K562 (cell line): ENCODE data around the gene GET3. TPM values are rescaled to one million over a fixed set of nuclear protein-coding genes. Genes with fewer than 3 reads are reported as not detected.
A peak's percentile ranks its signal among the peaks of the same experiment; 100 is the strongest.

Experiments
- ATAC-seq: fragments of 200-7000 bp; cut with Tn5 transposase; 3 replicates; pipeline ENCODE4 v1.9.1; 2020; ENCODE audit warnings: moderate library complexity
- BruUV-seq: library from RNA; stranded (reverse); fragments of 400-500 nt; replicated peaks from 2 replicates; lab custom pipeline; 2021; lab: Mats Ljungman, UMichigan
- CTCF ChIA-PET: fragments of 300-600 bp; formaldehyde crosslinking; extraction: SDS; loops from one replicate; lab custom pipeline; 2021; ENCODE audit warnings: low intra/inter-chr PET ratio; lab: Yijun Ruan, JAX
- POLR2A ChIA-PET: fragments of 300-600, 350-650 bp; sonication (Branson Sonifier 250); formaldehyde crosslinking; extraction: SDS; loops from one replicate; lab custom pipeline; 2021; ENCODE audit warnings: antibody characterized with exemption, inconsistent platforms; lab: Yijun Ruan, JAX
- DNase-seq, 4 experiments: peaks; one replicate each; pipeline versions ENCODE4 v3.0.0 to v3.0.0-alpha.2; 2011 to 2018; ENCODE audit warnings: low spot score in 3 of 4, mixed read lengths in 3 of 4; ENCODE audit errors: extremely low read depth in 1 of 4
- FAIRE-seq: peaks from 2 replicates; lab custom pipeline; 2011; peaks lifted over from hg19 to GRCh38; lab: Jason Lieb, UNC
- H2AFZ ChIP-seq: 2 replicates; pipeline ENCODE4 v1.6.0; 2011; ENCODE audit warnings: low read depth, low read length, control low read depth, inconsistent platforms
- H3K27ac ChIP-seq: fragments of 200-600 bp; 3 replicates; pipeline ENCODE4 v1.8.0; 2011; ENCODE audit warnings: low read depth, mild to moderate bottlenecking, control low read depth, inconsistent platforms, low read length, moderate library complexity, mixed read lengths; ENCODE audit errors: extremely low read depth
- H3K27me3 ChIP-seq, 2 experiments: fragments of 300-600 bp in 1 of 2; 2 replicates in 1 of 2; 3 replicates in 1 of 2; pipeline versions ENCODE4 v1.6.0 to v1.8.0; 2011; ENCODE audit warnings: inconsistent platforms in 2 of 2, low read length in 2 of 2, mild to moderate bottlenecking in 1 of 2, mixed read lengths in 1 of 2, moderate library complexity in 1 of 2; ENCODE audit not compliant: control insufficient read depth in 2 of 2, insufficient read depth in 2 of 2
- H3K36me3 ChIP-seq: fragments of 300-600 bp; 3 replicates; pipeline ENCODE4 v1.8.0; 2011; ENCODE audit warnings: mild to moderate bottlenecking, low read length, inconsistent platforms; ENCODE audit not compliant: control insufficient read depth, insufficient read depth
- H3K4me1 ChIP-seq, 2 experiments: fragments of 200-600 bp in 1 of 2; replicated peaks in 1 of 2; 2 replicates in 1 of 2; 3 replicates in 1 of 2; pipeline versions ENCODE4 v1.5.1 to v1.8.0; 2011; ENCODE audit warnings: inconsistent platforms in 2 of 2, low read length in 2 of 2, mild to moderate bottlenecking in 1 of 2, mixed read lengths in 1 of 2, moderate library complexity in 1 of 2; ENCODE audit not compliant: control insufficient read depth in 2 of 2, insufficient read depth in 2 of 2
- H3K4me2 ChIP-seq: 2 replicates; pipeline ENCODE4 v1.6.1; 2011; ENCODE audit warnings: low read length, control low read depth, inconsistent platforms, mixed read lengths; ENCODE audit not compliant: insufficient read depth
- H3K4me3 ChIP-seq: fragments of 200-600 bp; sonication (generic), shearing (Covaris generic); 2 replicates; pipeline ENCODE4 v1.5.1; 2016; ENCODE audit warnings: control low read depth, inconsistent platforms
- H3K79me2 ChIP-seq: fragments of 200-600 bp; 3 replicates; pipeline ENCODE4 v1.8.0; 2011; ENCODE audit warnings: low read length, inconsistent platforms; ENCODE audit not compliant: control insufficient read depth, insufficient read depth
- H3K9ac ChIP-seq, 2 experiments: 2 replicates each; pipeline versions ENCODE4 v1.6.0 to v1.6.1; 2011; ENCODE audit warnings: low read depth in 2 of 2, low read length in 2 of 2, control low read depth in 1 of 2, inconsistent platforms in 1 of 2, mild to moderate bottlenecking in 1 of 2, mixed read lengths in 1 of 2; ENCODE audit not compliant: insufficient read depth in 1 of 2
- H3K9me1 ChIP-seq: one replicate; pipeline ENCODE4 v1.6.0; 2011; ENCODE audit warnings: inconsistent platforms, mild to moderate bottlenecking, low read length, moderate library complexity; ENCODE audit not compliant: control insufficient read depth, insufficient read depth
- H3K9me3 ChIP-seq: replicated peaks from 2 replicates; pipeline ENCODE4 v1.5.1; 2011; ENCODE audit warnings: low read depth, low read length, inconsistent platforms; ENCODE audit not compliant: control insufficient read depth, insufficient read depth
- H4K20me1 ChIP-seq: replicated peaks from 2 replicates; pipeline ENCODE4 v1.6.1; 2011; ENCODE audit warnings: low read length, inconsistent platforms, mixed read lengths; ENCODE audit not compliant: control insufficient read depth, insufficient read depth
- MAZ ChIP-seq, 2 experiments: fragments of 450-650 bp in 1 of 2; sonication (generic) in 1 of 2; formaldehyde crosslinking; IDR thresholded peaks in 1 of 2; conservative IDR thresholded peaks in 1 of 2; 2 replicates each; pipeline versions ENCODE4 v1.4.0 to v1.5.0; 2020; ENCODE audit warnings: mild to moderate bottlenecking in 1 of 2, missing genetic modification reagents in 1 of 2
- NFYB ChIP-seq: IDR thresholded peaks from 2 replicates; pipeline ENCODE4 v1.6.1; 2011; ENCODE audit warnings: mild to moderate bottlenecking, moderate library complexity; ENCODE audit not compliant: insufficient read length; ENCODE audit errors: extremely low read depth
- PBX2 ChIP-seq, 2 experiments: IDR thresholded peaks in 1 of 2; conservative IDR thresholded peaks in 1 of 2; 2 replicates each; pipeline ENCODE4 v1.6.1; 2016; ENCODE audit warnings: low read depth in 2 of 2, mild to moderate bottlenecking in 1 of 2, missing compliant biosample characterization in 1 of 2, missing genetic modification characterization in 1 of 2, moderate library complexity in 1 of 2
- PHTF2 ChIP-seq: fragments of 250-450 bp; sonication (Bioruptor Pico); IDR thresholded peaks from 2 replicates; pipeline ENCODE4 v1.5.0; 2021; ENCODE audit warnings: mild to moderate bottlenecking
- SAP30 ChIP-seq: fragments of 200-600 bp; sonication (generic); IDR thresholded peaks from 2 replicates; pipeline ENCODE4 v1.6.1; 2012; ENCODE audit warnings: borderline replicate concordance, low read depth, mild to moderate bottlenecking, moderate library complexity, low read length, control low read depth, inconsistent platforms; ENCODE audit not compliant: insufficient read depth, poor library complexity, severe bottlenecking
- TBL1XR1 ChIP-seq, 2 experiments: IDR thresholded peaks; 2 replicates each; pipeline ENCODE4 v1.6.1; 2012; ENCODE audit warnings: improper control_type of control experiment in 2 of 2, low read length in 2 of 2, mild to moderate bottlenecking in 1 of 2
- TSC22D4 ChIP-seq: fragments of 450-650 bp; IDR thresholded peaks from 2 replicates; pipeline ENCODE4 v1.6.1; 2016; ENCODE audit warnings: missing genetic modification characterization, missing biosample characterization, control low read depth
- XRCC3 ChIP-seq: fragments of 450-650 bp; IDR thresholded peaks from 2 replicates; pipeline ENCODE4 v1.6.1; 2017; ENCODE audit warnings: mild to moderate bottlenecking, moderate library complexity
- ZNF197 ChIP-seq: fragments of 200-800 bp; sonication (Bioruptor generic); IDR thresholded peaks from 2 replicates; pipeline ENCODE4 v1.6.1; 2016; ENCODE audit warnings: low read depth, missing genetic modification characterization, missing compliant biosample characterization
- ZNF57 ChIP-seq: fragments of 450-650 bp; formaldehyde crosslinking; IDR thresholded peaks from 2 replicates; pipeline ENCODE4 v1.4.0; 2020; ENCODE audit warnings: mild to moderate bottlenecking, moderate library complexity
- ZNF583 ChIP-seq: fragments of 250-450 bp; sonication (Bioruptor Pico); IDR thresholded peaks from 2 replicates; pipeline ENCODE4 v1.4.0; 2020
- WGBS: fragments of 100-300 bp; shearing (Covaris generic); methylation state at CpG from one replicate; pipeline ENCODE4 v1.1.6; 2016; ENCODE audit warnings: low coverage, mixed read lengths; ENCODE audit not compliant: insufficient coverage; ENCODE audit errors: missing lambda C conversion rate; 5-methylcytosine and 5-hydroxymethylcytosine counted together
- in situ Hi-C: fragments of 300-500 bp; cut with MboI; formaldehyde crosslinking; loops from 4 replicates; pipeline ENCODE4 v1.15.0; 2018; ENCODE audit warnings: inconsistent platforms, mixed read lengths
- intact Hi-C: fragments of 100-400 bp; cut with micrococcal nuclease; formaldehyde crosslinking; loops from 2 replicates; pipeline ENCODE4 v1.14.2; 2022
- polyA plus RNA-seq, 8 experiments: library from polyadenylated mRNA; depleted of rRNA in 4 of 8; stranded (reverse) in 5 of 8; unstranded in 3 of 8; fragments of >200 nt; fragmentation: Nextera tagmentation in 2 of 8; fragmentation: Illumina TruSeq in 1 of 8; extraction: Ambion mirVana in 2 of 8; extraction: Trizol in 1 of 8; gene quantifications; 2 replicates each; pipeline versions ENCODE4 v1.2.1 to v1.2.3, GENCODE V29; 2011 to 2014; ENCODE audit warnings: inconsistent platforms in 1 of 8, missing spikeins in 1 of 8
- total RNA-seq, 7 experiments: library from RNA; depleted of rRNA in 6 of 7; stranded (reverse); fragments of >200 nt in 6 of 7; fragmentation: Illumina TruSeq in 2 of 7; extraction: Trizol in 2 of 7; gene quantifications; 2 replicates each; pipeline versions ENCODE4 v1.2.1 to v1.2.3, GENCODE V29; 2011 to 2021; ENCODE audit warnings: low replicate concordance in 1 of 7
- TF ChIP-seq, protein P1 (sequence below): sonication (generic); formaldehyde crosslinking; IDR thresholded peaks from 2 replicates; pipeline ENCODE4 v1.8.1; 2022; ENCODE audit warnings: missing genetic modification reagents
- TF ChIP-seq, protein P2 (sequence below): fragments of 450-650 bp; IDR thresholded peaks from 2 replicates; pipeline ENCODE4 v1.6.1; 2018; ENCODE audit not compliant: partially characterized antibody

The GET3 gene
- total and polyA plus RNA-seq, 9 of the 15 experiments (the other 6 are each of a cell fraction or from before 2014, with no cell fraction given), result 8.3 to 83.5 (median 51.8) TPM

DNA sequence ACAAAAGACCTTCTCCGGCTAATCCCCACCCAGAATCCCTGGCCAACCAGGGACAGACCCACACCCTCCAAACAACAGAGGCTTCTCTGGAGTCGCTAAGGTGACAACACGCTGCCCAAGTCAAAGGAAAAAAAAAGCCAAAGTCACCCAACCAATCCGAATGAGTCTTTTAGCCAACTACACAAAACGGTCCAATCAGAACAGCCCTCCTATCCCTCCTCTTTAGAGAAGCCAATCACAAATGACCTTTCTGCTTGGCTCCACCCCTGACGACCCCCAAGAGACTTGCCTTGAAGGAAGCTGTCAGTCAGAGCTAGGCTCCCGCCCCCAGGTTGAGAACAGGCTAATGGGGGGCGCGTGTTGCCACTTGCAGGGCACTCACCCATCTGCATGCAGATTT lies 34.3 kb upstream of the GET3 start:
- peaks cover 0 to 27% of the 10 kb centered on the region in 2 experiments; a peak in 1 of 5 replicates for H3K4me1 ChIP-seq
- no peaks in the 10 kb centered on the region for H3K27me3 ChIP-seq
- in situ Hi-C loops, result no loop called here
- H3K9me3 ChIP-seq, result no peaks in the 10 kb centered on the region
- no peaks in the 10 kb centered on the region; the same call in 2 of the 3 replicates for H3K79me2 ChIP-seq
- WGBS, result 79% methylated on average over 9 of the region's 9 CpGs
- H3K4me2 ChIP-seq, result no peak overlapping the region
- ATAC-seq (peak; percentile 87), FAIRE-seq (peak; percentile 90), DNase-seq (peak; percentile 77 to 90 (median 86))
- no peak overlapping the region for H3K27ac ChIP-seq
- no peak overlapping the region for H3K4me3 ChIP-seq
- no TSS peak for BruUV-seq
- H4K20me1 ChIP-seq, result no peaks in the 10 kb centered on the region
- ChIA-PET POLR2A (interaction anchor here (0.6 to 0.7 kb wide), 2 partner anchors 20 to 49 kb away, joined by 3 read pairs; partner anchors contain the start of gene BEST2), CTCF (no interaction called here)
- intact Hi-C loops, result no loop called here
- H3K36me3 ChIP-seq, result peaks cover 92% of the 10 kb centered on the region
- 0 out of 4 replicates have a peak overlapping the region, but pooled peaks of 1 of the 2 experiments have one; percentile 24 for H3K9ac ChIP-seq
- H3K9me1 ChIP-seq, result peaks cover 2% of the 10 kb centered on the region
- no peak overlapping the region for H2AFZ ChIP-seq
- TF ChIP-seq ZNF197 (CRISPR knock-in tag), result no peak
- no peak for TF ChIP-seq PHTF2
- no peak for TF ChIP-seq XRCC3
- no peak for TF ChIP-seq SAP30
- no peak for TF ChIP-seq PBX2 (CRISPR knock-in tag; IDR thresholded peaks at IDR 0.05; ENCODE audit: low read depth)
- TF ChIP-seq PBX2 (tag; conservative IDR thresholded peaks at IDR 0.05; ENCODE audit: low read depth), result 0 out of 2 replicates have a peak, but pooled peaks have one; percentile 8
- TF ChIP-seq MAZ (CRISPR knock-in tag; conservative IDR thresholded peaks at IDR 0.05 in 1 of 2, IDR thresholded peaks at IDR 0.05 in 1 of 2), result no peak
- no peak for TF ChIP-seq TBL1XR1 (IDR thresholded peaks at IDR 0.05; ENCODE audit: low read length in 2 of 2)
- TF ChIP-seq, protein P1, sequence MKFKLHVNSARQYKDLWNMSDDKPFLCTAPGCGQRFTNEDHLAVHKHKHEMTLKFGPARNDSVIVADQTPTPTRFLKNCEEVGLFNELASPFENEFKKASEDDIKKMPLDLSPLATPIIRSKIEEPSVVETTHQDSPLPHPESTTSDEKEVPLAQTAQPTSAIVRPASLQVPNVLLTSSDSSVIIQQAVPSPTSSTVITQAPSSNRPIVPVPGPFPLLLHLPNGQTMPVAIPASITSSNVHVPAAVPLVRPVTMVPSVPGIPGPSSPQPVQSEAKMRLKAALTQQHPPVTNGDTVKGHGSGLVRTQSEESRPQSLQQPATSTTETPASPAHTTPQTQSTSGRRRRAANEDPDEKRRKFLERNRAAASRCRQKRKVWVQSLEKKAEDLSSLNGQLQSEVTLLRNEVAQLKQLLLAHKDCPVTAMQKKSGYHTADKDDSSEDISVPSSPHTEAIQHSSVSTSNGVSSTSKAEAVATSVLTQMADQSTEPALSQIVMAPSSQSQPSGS (CRISPR knock-in tag), result no peak
- TF ChIP-seq ZNF583 (CRISPR knock-in tag), result no peak
- no peak for TF ChIP-seq ZNF57 (CRISPR knock-in tag)
- peak; percentile 60 for TF ChIP-seq NFYB
- TF ChIP-seq, protein P2, sequence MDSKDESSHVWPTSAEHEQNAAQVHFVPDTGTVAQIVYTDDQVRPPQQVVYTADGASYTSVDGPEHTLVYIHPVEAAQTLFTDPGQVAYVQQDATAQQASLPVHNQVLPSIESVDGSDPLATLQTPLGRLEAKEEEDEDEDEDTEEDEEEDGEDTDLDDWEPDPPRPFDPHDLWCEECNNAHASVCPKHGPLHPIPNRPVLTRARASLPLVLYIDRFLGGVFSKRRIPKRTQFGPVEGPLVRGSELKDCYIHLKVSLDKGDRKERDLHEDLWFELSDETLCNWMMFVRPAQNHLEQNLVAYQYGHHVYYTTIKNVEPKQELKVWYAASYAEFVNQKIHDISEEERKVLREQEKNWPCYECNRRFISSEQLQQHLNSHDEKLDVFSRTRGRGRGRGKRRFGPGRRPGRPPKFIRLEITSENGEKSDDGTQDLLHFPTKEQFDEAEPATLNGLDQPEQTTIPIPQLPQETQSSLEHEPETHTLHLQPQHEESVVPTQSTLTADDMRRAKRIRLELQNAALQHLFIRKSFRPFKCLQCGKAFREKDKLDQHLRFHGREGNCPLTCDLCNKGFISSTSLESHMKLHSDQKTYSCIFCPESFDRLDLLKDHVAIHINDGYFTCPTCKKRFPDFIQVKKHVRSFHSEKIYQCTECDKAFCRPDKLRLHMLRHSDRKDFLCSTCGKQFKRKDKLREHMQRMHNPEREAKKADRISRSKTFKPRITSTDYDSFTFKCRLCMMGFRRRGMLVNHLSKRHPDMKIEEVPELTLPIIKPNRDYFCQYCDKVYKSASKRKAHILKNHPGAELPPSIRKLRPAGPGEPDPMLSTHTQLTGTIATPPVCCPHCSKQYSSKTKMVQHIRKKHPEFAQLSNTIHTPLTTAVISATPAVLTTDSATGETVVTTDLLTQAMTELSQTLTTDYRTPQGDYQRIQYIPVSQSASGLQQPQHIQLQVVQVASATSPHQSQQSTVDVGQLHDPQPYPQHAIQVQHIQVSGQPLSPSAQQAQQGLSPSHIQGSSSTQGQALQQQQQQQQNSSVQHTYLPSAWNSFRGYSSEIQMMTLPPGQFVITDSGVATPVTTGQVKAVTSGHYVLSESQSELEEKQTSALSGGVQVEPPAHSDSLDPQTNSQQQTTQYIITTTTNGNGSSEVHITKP, result peak; percentile 91
- TF ChIP-seq TSC22D4 (tag), result no peak
